Suppressor macrophage (primary cell): ENCODE data around the gene KCTD20.
"Not testable (repeated sequence)": the region's sequence is repeated elsewhere in the genome, so short reads cannot be mapped to it uniquely, and the experiment has no call there.

ENCODE experiments used
- DNase-seq, 4 experiments: peaks; one replicate each; pipeline ENCODE4 v3.0.0-alpha.2; 2020 to 2022

KCTD20 gene

DNA sequence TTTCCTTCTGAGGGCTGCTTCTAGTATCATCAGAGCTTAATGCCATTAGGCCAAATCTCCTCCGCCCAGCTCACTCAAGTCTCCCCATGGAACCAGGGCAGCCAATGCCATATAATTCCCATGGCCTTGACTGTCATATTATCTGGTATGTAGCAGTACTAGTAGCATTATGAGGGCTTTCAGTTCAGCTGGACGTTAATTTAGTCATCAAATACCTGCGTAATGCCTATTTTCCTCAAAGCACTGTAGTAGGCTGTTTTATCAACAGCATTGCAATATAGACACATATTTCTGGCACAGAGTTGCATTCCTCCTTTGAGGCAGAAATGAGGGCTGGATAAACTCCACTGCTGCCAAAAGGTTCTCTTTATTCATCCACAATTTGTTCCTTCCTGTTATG is 1.7 kb downstream of the KCTD20 start:
- DNase-seq = no peak

DNA sequence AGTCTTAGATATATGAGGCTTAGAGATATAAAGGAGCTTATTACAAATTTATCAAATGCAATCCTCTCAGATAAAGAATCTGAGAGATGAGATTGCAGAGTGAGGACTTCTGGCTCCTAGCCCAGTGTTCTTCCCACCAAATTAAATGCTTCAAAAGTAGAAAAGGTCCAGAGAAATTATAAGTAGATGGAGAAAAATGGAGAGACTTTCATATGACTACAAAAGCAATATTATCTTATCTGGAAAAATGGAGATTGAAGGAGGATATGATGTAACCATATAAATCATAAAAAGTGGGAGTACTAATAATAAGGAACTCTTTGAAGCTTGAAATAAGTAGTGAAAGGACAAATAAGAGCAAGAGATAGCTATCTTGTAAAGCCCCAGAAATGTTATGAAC is 2.8 kb downstream of the KCTD20 start:
- no peak for DNase-seq

DNA sequence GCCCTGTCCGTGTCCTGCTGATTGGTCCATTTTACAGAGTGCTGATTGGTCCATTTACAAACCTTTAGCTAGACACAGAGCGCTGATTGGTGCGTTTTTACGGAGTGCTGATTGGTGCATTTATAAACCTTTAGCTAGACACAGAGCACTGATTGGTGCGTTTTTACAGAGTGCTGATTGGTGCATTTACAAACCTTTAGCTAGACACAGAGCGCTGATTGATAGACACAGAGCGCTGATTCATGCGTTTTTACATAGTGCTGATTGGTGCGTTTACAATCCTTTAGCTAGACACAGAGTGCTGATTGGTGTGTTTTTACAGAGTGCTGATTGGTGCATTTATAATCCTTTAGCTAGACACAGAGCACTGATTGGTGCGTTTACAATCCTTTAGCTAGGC is 6.4 kb downstream of the KCTD20 start:
- not testable (repeated sequence) for DNase-seq

- not testable (repeated sequence) for DNase-seq
Measured at GRCh38 chr6:36452897-36453296, 10.1 kb downstream of the KCTD20 start.

DNA sequence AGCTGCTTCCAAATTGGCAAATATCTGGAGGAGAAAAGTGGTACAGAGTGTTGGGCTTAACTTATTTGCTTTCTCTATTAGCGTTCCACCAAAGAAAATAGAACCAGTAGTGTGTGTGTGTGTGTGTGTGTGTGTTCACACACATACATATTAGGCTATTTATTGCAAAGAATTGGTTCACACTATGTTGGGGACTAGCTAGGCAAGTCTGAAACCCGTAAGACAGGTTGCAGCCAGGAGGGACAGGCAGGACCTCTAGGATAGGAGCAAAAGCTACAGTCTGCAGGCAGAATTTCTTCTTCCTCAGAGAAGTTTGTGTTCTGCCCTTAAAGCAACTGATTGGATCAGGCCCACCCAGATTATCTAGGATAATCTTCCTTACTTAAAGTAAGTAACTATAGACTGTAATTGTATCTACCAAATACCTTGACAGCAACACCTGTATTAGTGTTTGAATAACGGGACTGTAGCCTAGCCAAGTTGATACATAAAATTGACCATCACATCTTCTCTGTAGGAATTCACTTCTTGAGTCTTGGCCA is 12.8 kb downstream of the KCTD20 start:
- DNase-seq = no peak

DNA sequence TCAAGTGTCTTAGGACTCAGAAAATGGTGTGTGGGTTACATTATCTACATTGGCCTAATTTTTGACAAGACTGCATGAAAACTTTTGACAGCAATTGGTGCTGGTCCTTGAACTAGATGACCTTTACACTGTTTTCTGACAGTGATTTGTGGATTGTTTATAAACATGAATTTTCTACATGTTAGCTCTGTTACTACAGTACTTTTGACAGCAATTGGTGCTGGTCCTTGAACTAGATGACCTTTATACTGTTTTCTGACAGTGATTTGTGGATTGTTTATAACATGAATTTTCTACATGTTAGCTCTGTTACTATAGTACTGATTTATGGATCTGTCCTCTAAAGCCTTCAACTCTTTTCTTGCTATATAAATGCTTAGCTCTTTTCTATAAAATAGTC is 16.7 kb downstream of the KCTD20 start:
- DNase-seq = no peak

DNA sequence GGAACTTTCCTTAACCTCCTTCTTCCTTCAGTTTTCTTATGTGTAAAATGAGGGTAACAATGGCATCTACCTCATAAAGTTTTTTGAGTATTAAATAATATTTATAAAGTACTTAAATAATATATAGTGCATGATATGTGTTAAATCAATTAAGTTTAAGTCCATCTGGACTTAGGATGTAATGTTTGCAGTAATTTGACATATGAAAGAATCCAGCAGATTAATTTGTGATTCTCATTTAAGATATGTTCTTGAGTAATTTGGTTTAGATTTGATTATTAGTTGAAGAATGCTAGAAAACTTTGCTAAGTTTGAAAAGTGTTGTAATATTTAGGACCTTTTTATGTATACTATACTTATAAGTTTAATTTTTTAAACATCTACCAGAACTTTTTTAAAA is 18.1 kb downstream of the KCTD20 start:
- no peak for DNase-seq

DNA sequence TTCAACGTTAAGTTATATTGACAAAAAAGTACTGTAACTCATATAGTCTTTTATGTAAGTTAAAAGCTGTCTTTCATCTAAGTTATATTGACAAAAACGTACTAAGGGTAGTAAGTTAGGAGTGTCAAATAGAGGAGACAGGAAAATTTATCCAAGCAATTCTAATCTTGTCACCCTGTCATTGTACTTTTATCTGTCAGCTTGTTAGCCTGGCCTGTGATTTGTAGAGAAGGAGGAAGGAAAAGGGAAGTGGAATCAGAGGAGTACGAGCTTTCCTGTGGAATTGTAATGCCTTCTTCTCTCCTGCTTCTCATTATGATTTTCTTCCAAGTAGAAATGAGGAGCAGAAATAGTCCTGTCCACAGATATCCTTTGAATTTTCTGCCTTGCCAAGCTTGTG is 18.8 kb downstream of the KCTD20 start:
- peak in 2 of 4 experiments; percentile 12 to 21 for DNase-seq

DNA sequence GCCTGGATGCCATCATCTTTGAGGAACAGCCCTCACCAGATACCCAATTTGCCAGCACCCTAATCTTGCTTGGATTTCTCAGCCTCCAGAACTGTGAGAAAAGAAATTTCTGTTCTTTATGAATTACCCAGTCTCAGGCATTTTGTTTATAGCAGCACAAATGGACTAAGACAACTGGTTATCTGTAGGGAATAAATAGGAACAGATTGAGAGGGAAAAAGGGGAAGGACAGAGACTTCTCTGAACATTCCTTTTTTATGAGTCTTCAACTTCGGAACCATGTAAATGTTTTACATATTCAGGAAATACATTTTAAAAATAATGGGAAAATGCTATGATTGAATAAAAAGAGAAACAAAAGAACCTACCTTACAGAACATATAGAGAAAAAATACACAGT is 20.9 kb downstream of the KCTD20 start:
- peak in 1 of 4 experiments; percentile 16 for DNase-seq

DNA sequence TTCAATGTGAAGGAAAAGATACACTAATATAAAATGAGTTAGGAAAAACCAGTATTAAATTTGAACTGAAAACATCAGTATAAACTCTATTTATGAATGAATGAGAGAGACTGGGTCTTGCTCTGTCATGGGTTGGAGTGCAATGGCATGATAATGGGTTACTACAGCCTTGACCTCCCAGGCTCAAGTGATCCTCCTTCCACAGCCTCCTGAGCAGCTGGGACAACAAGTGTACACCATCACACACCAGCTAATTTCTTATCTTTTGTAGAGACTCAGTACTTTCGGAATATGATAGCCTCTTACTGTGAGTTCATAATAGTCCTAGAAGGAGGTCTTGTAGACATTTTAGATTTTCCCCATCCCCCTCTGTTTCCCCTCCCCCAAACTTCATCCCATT is 21.4 kb downstream of the KCTD20 start:
- DNase-seq = no peak

GRCh38 chr6:36467625-36468024 is 24.8 kb downstream of the KCTD20 start:
- no peak for DNase-seq

GRCh38 chr6:36469148-36469661 is 26.4 kb downstream of the KCTD20 start:
- no peak for DNase-seq

- no peak for DNase-seq
Measured at GRCh38 chr6:36469946-36470345, 27.1 kb downstream of the KCTD20 start.

- DNase-seq = peak in 3 of 4 experiments; percentile 7 to 40 (median 15)
Measured at GRCh38 chr6:36478051-36478526, 35.3 kb downstream of the KCTD20 start.

- DNase-seq = no peak
Measured at GRCh38 chr6:36479256-36479655, 36.5 kb downstream of the KCTD20 start.

- DNase-seq = not testable (repeated sequence)
Measured at GRCh38 chr6:36483326-36483725, 40.5 kb downstream of the KCTD20 start.

GRCh38 chr6:36484736-36485135 is 41.9 kb downstream of the KCTD20 start:
- DNase-seq = peak in 2 of 4 experiments; percentile 49 to 62

DNA sequence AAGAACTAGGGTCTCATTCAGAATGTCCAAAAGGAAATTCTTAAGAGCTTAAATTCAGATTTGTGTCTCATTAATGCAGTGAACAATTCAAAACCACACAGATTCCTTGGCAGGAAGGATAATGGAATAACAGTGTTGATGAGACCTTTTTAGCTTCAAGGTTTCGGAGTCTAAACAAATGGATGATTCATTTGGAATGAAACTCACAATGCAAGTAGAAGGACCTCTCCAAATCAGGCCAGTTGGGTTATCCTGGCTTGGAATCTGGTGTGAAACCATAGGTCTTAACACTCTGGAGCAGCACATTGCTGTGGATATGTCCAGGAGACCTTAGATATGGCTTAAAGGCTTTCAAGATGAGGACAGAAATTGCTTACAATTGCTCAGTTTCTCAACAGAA is 44.9 kb downstream of the KCTD20 start:
- DNase-seq = no peak

DNA sequence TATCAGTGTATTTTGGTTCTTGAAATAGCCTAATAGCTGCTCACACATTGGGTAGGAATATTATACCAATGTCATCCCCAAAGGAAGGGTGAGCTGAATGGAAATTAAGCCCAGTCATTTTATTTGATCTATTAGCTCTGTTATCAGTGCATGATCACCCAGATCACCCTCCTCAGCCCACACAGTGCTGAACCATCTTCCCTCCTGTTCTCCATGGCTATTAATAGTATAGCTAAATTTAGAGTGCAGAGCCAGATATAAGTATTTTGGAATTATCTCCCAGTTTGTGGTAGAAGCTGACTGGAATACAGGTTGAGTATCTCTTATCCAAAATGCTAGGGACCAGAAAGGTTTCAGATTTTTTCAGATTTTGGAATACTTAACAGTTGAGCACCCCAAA is 45.4 kb downstream of the KCTD20 start:
- DNase-seq = no peak

- DNase-seq = no peak
Measured at GRCh38 chr6:36489426-36489825, 46.6 kb downstream of the KCTD20 start.

GRCh38 chr6:36491378-36491965 is 48.7 kb downstream of the KCTD20 start:
- no peak for DNase-seq

DNA sequence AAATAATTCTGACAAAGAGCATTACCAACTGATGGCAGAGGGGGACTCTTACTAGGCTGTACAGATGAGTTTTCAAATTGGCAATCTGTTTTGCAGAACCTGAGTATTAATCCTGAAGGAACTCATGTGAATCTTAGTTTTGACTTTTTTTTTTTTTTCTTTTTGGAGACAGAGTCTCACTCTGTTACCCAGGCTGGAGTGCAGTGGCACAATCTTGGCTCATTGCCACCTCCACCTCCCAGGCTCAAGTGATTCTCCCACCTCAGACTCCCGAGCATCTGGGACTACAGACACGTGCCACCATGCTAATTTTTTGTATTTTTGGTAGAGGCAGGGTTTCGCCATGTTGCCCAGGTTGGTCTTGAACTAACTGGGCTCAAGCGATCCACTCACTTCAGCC is 49.3 kb downstream of the KCTD20 start:
- DNase-seq = no peak

DNA sequence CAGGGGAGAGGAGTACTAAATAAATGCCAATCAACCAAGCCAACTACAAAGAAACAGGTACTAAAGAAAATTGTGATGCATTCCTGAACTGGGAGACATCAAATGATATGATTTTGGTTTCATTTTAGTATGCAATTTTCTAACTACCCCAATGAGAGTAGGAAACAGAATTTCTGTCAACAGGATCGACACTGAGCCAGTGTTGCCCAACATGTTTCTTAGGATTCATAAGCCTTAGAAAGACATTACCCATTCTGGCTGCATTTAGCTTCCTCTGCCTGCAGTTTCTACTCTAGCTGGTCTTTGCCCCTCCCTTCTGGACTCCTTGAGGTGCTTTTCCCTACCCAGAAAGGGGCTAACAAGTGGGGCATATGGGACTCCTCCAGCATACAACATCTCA is 49.8 kb downstream of the KCTD20 start:
- peak; percentile 44 to 72 (median 65) for DNase-seq

DNA sequence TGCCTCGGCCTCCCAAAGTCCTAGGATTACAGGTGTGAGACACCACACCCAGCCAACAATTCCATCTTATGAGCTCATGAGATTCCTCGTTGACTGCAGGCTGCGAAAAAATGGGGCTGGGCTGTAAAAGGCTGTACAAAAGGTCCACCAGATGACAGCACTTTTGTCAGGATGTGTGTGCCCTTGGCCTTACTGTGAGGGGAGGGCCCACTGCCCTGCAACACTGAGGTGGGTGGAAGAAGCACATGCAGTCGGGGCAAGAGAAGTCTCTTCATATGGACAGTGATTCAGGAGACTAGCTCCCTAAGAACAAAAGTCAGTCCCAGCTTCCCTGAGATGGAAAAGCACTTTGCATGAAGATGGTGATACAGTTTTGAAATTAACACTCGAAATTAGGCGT is 50.5 kb downstream of the KCTD20 start:
- DNase-seq = peak; percentile 13 to 53 (median 45)

GRCh38 chr6:36493859-36494258 is 51.1 kb downstream of the KCTD20 start:
- peak; percentile 63 to 88 (median 76) for DNase-seq
